ENCODE measurements around the gene AFMID. TPM values are rescaled to one million over a fixed set of nuclear protein-coding genes. Genes with fewer than 3 reads are reported as not detected.
"Not testable (repeated sequence)": the region's sequence is repeated elsewhere in the genome, so short reads cannot be mapped to it uniquely, and the experiment has no call there.

The AFMID gene
- polyA plus RNA-seq, 3 donors: 51.8 to 82.3 (median 73.6) TPM

GRCh38 chr17:78253636-78253945 lies 66.4 kb downstream of the AFMID start:
- DNase-seq: not testable (repeated sequence)

- DNase-seq: peak; percentile 93
Observed at GRCh38 chr17:78253946-78254672, 66.9 kb downstream of the AFMID start.

- no peak for DNase-seq
Observed at GRCh38 chr17:78255029-78255656, 68.0 kb downstream of the AFMID start.

- DNase-seq: no peak
Observed at GRCh38 chr17:78255953-78256706, 69.0 kb downstream of the AFMID start.

GRCh38 chr17:78256707-78257591 lies 69.8 kb downstream of the AFMID start:
- no peak for DNase-seq

Other genes starting within 250 kb of the AFMID start
- 10 to 100 TPM; 12.1 to 18.0 (median 16.1) TPM for gene TNRC6C, start 228.7 kb upstream of the AFMID start, polyA plus RNA-seq (ENCODE audit: insufficient read length in 3 of 3)
- gene TMC6, start 58.6 kb upstream of the AFMID start, polyA plus RNA-seq (ENCODE audit: insufficient read length in 3 of 3): 10 to 100 TPM; 29.1 to 38.4 (median 31.7) TPM
- gene TMC8, start 56.6 kb upstream of the AFMID start, polyA plus RNA-seq (ENCODE audit: insufficient read length in 3 of 3): 1 to 10 TPM; 2.1 to 2.5 (median 2.4) TPM
- gene C17orf99, start 41.0 kb upstream of the AFMID start, polyA plus RNA-seq (ENCODE audit: insufficient read length in 3 of 3): under 1 TPM; 0.24 to 0.52 (median 0.41) TPM
- 10 to 100 TPM; 71.5 to 79.1 (median 72.9) TPM for gene SYNGR2, start 18.8 kb upstream of the AFMID start, polyA plus RNA-seq (ENCODE audit: insufficient read length in 3 of 3)
- gene TK1, start 310 bp upstream of the AFMID start, polyA plus RNA-seq (ENCODE audit: insufficient read length in 3 of 3): 10 to 100 TPM; 32.5 to 38.5 (median 33.1) TPM
- 10 to 100 TPM; 26.5 to 32.4 (median 32.2) TPM for gene BIRC5, start 26.9 kb downstream of the AFMID start, polyA plus RNA-seq (ENCODE audit: insufficient read length in 3 of 3)
- gene TMEM235, start 44.3 kb downstream of the AFMID start, polyA plus RNA-seq (ENCODE audit: insufficient read length in 3 of 3): not detected
- 1 to 10 TPM; 7.1 to 8.8 (median 8.4) TPM for gene SOCS3, start 172.7 kb downstream of the AFMID start, polyA plus RNA-seq (ENCODE audit: insufficient read length in 3 of 3)
- 10 to 100 TPM; 46.3 to 58.6 (median 56.4) TPM for gene PGS1, start 191.3 kb downstream of the AFMID start, polyA plus RNA-seq (ENCODE audit: insufficient read length in 3 of 3)